ENCODE data around the gene C11orf21. TPM values are rescaled to one million over a fixed set of nuclear protein-coding genes. Genes with fewer than 3 reads are reported as not detected.

Gene C11orf21
- total RNA-seq (under 1 TPM in 5 of 7 donors, not detected in 2; 0.12 to 0.75 (median 0.31) TPM), polyA plus RNA-seq (under 1 TPM; 0.35 to 0.65 TPM)
- long read RNA-seq, donor 1 = 0 reads
- long read RNA-seq, donor 2 = 0 reads
- long read RNA-seq, donor 3 = 0 reads

GRCh38 chr11:2301631-2302305 lies at the start of gene C11orf21, which contains the start of gene TSPAN32:
Gene C11orf21 (minus strand): TSS chr11:2301918. CDS start chr11:2301808, 110 bp downstream.
Gene TSPAN32 (plus strand): TSS chr11:2302013. CDS start chr11:2302150, 137 bp downstream.
- H3K4me3 ChIP-seq = no peak within 1 kb of the TSS

GRCh38 chr11:2348986-2349385 lies 47.3 kb upstream of the C11orf21 start:
- intact Hi-C loops (cut with DNase I) = no loop called here
- TF ChIP-seq POLR2A (IDR thresholded peaks at IDR 0.05) = no peak
- Histone ChIP-seq H3K4me1 (ENCODE audit: insufficient read depth) (no peaks in the 10 kb centered on the region), H3K9me3 (no peaks in the 10 kb centered on the region), H3K4me3 (no peak overlapping the region), H3K27me3 (no peaks in the 10 kb centered on the region), H3K27ac (no peak overlapping the region), H3K36me3 (no peaks in the 10 kb centered on the region)
- WGBS, 3 donors = 93 to 98% (median 96%) methylated on average over 1 of the region's 1 CpG
- no peak for DNase-seq

More at GRCh38 chr11:2301631-2302305, at the start of gene C11orf21, which contains the start of gene TSPAN32:
- intact Hi-C loops (cut with DNase I) = loop anchor here in 3 of 4 donors (5.0 to 10.0 kb wide), 3 partner anchors 104 to 1419 kb away; no protein-coding TSS in a partner anchor
- no peak within 1 kb of the TSS for H3K27ac ChIP-seq
- H3K36me3 ChIP-seq = no peaks in the 10 kb centered on the region
- DNase-seq = peak in 2 of 5 donors; percentile 19 to 25
- TF ChIP-seq CTCF (IDR thresholded peaks at IDR 0.05) (no peak), EP300 (IDR thresholded peaks at IDR 0.05) (no peak), POLR2A (IDR thresholded peaks at IDR 0.05) (no peak)
- H3K9me3 ChIP-seq = no peaks in the 10 kb centered on the region
- H3K27me3 ChIP-seq = no peaks in the 10 kb centered on the region
- 53 to 59% (median 59%) methylated on average over 16 of the region's 16 CpGs for WGBS, 3 donors
- peaks cover 19% of the 10 kb centered on the region for H3K4me1 ChIP-seq (ENCODE audit: insufficient read depth)

GRCh38 chr11:2347308-2347830 lies 45.7 kb upstream of the C11orf21 start:
- no peak overlapping the region for H3K4me3 ChIP-seq
- no peaks in the 10 kb centered on the region for H3K27me3 ChIP-seq
- DNase-seq = no peak
- H3K27ac ChIP-seq = no peak overlapping the region
- TF ChIP-seq POLR2A (IDR thresholded peaks at IDR 0.05) = no peak
- no peak for TF ChIP-seq CTCF (IDR thresholded peaks at IDR 0.05)
- 82 to 86% (median 84%) methylated on average over 9 of the region's 9 CpGs for WGBS, 3 donors
- H3K4me1 ChIP-seq (ENCODE audit: insufficient read depth) = no peaks in the 10 kb centered on the region
- H3K36me3 ChIP-seq = no peaks in the 10 kb centered on the region
- intact Hi-C loops (cut with DNase I) = no loop called here
- H3K9me3 ChIP-seq = no peaks in the 10 kb centered on the region

- 82 to 90% (median 89%) methylated on average over 10 of the region's 10 CpGs for WGBS, 3 donors
- intact Hi-C loops (cut with DNase I) = no loop called here
These were observed 45.0 kb upstream of the C11orf21 start for GRCh38 chr11:2346586-2347307.

More at GRCh38 chr11:2346586-2347307, 45.0 kb upstream of the C11orf21 start:
- H3K9me3 ChIP-seq = no peaks in the 10 kb centered on the region
- H3K4me3 ChIP-seq = no peak overlapping the region
- no peaks in the 10 kb centered on the region for H3K27me3 ChIP-seq
- H3K4me1 ChIP-seq (ENCODE audit: insufficient read depth) = no peaks in the 10 kb centered on the region
- DNase-seq = no peak
- no peak for TF ChIP-seq EP300 (IDR thresholded peaks at IDR 0.05)
- no peak for TF ChIP-seq CTCF (IDR thresholded peaks at IDR 0.05)
- TF ChIP-seq POLR2A (IDR thresholded peaks at IDR 0.05) = no peak
- no peak overlapping the region for H3K27ac ChIP-seq
- no peaks in the 10 kb centered on the region for H3K36me3 ChIP-seq

Data from ovary (tissue), 10 donors.